Activated CD4-positive, alpha-beta T cell treated with anti-CD3 and anti-CD28 coated beads, Interleukin-2, amount 50 U/mL, for 24 hours (primary cell): ENCODE measurements around the gene UCHL5.
"Not testable (repeated sequence)": the region's sequence is repeated elsewhere in the genome, so short reads cannot be mapped to it uniquely, and the experiment has no call there.

Experiments
- DNase-seq, 2 donors: peaks; one replicate each; pipeline ENCODE4 v3.0.0-alpha.2; 2020; ENCODE audit warnings: low read depth in 1 of 2, low spot score in 1 of 2

Gene UCHL5

GRCh38 chr1:193013707-193014106 is 45.5 kb downstream of the UCHL5 start:
- no peak for DNase-seq

- no peak for DNase-seq
Observed at GRCh38 chr1:193013005-193013404, 46.2 kb downstream of the UCHL5 start.

GRCh38 chr1:193011406-193011805 is 47.8 kb downstream of the UCHL5 start:
- DNase-seq, result no peak

- no peak for DNase-seq
Observed at GRCh38 chr1:193009501-193009900, 49.7 kb downstream of the UCHL5 start.

GRCh38 chr1:193005785-193006184 is 53.4 kb downstream of the UCHL5 start:
- DNase-seq, result no peak

- DNase-seq, result no peak
Observed at GRCh38 chr1:192998536-192998935, 60.6 kb downstream of the UCHL5 start.

GRCh38 chr1:192994141-192994540 is 65.0 kb downstream of the UCHL5 start:
- DNase-seq, result no peak

GRCh38 chr1:192993426-192994085 is 65.6 kb downstream of the UCHL5 start:
- DNase-seq, result no peak

GRCh38 chr1:192986748-192987334 is 72.3 kb downstream of the UCHL5 start:
- DNase-seq, result not testable (repeated sequence)

- DNase-seq, result no peak
Observed at GRCh38 chr1:192986110-192986747, 72.9 kb downstream of the UCHL5 start.

GRCh38 chr1:192984080-192984479 is 75.1 kb downstream of the UCHL5 start:
- DNase-seq, result no peak

- DNase-seq, result no peak
Observed at GRCh38 chr1:192983349-192983980, 75.7 kb downstream of the UCHL5 start.

- no peak for DNase-seq
Observed at GRCh38 chr1:192980856-192981255, 78.3 kb downstream of the UCHL5 start.

- DNase-seq, result not testable (repeated sequence)
Observed at GRCh38 chr1:192980334-192980733, 78.8 kb downstream of the UCHL5 start.

- DNase-seq, result no peak
Observed at GRCh38 chr1:192979542-192979941, 79.6 kb downstream of the UCHL5 start.

GRCh38 chr1:192978195-192978710 is 80.9 kb downstream of the UCHL5 start:
- DNase-seq, result no peak

- DNase-seq, result no peak
Observed at GRCh38 chr1:192977089-192977706, 82.0 kb downstream of the UCHL5 start.

- DNase-seq, result no peak
Observed at GRCh38 chr1:192976576-192976975, 82.6 kb downstream of the UCHL5 start.

- no peak for DNase-seq
Observed at GRCh38 chr1:192974701-192975100, 84.5 kb downstream of the UCHL5 start.

GRCh38 chr1:192973988-192974387 is 85.2 kb downstream of the UCHL5 start:
- DNase-seq, result no peak

- no peak for DNase-seq
Observed at GRCh38 chr1:192973202-192973601, 86.0 kb downstream of the UCHL5 start.
